Lower leg skin (tissue), 3 donors: Measurements from ENCODE around the gene PCNP.

ENCODE experiments used
- POLR2A ChIP-seq, 2 donors: fragments of 450-650 bp; IDR thresholded peaks; one replicate each; pipeline ENCODE4 v1.6.1; 2016 to 2017; ENCODE audit warnings: antibody characterized with exemption in 2 of 2, mild to moderate bottlenecking in 1 of 2, moderate library complexity in 1 of 2
- TF ChIP-seq, protein P1 (sequence below), 3 donors: fragments of 450-650 bp; IDR thresholded peaks; one replicate each; pipeline ENCODE4 v1.5.1; 2016; ENCODE audit warnings: antibody characterized with exemption in 3 of 3, mild to moderate bottlenecking in 3 of 3, moderate library complexity in 2 of 3

DNA sequence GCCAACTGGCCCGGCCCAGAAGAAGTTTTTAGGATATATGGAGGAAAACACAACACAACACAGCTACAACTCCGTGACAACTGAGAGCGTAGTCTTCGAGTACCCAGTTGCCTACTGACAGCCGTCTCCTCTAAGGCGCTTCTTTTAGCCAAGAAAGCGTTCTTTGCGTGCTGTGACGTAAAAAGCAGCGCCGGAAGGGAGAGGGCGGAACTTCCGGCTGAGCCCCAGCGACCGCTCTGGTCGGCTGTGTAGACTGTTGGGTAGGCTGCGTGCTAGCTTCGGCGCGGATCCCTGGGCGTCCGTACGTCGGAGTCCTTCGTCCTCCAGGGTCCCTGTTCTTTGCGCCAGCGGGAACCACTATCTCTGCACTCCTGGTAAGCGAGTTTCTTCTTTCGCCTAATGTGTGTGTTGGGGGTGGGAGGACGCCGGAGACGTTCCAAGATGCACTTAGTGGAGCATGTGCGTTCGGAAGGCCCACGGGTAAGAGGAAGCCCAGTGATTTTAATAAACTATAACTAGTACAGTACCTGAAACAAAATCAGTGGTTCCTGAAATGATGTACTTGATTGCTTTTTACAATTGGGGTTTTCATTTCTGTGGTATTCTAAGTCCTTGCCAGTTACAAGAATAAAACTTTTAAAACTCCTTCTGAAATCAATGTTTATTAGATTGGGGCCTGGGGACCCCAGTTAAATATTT lies 12.2 kb upstream of the PCNP start, which contains the start of gene TRMT10C:
- TF ChIP-seq, protein P1, sequence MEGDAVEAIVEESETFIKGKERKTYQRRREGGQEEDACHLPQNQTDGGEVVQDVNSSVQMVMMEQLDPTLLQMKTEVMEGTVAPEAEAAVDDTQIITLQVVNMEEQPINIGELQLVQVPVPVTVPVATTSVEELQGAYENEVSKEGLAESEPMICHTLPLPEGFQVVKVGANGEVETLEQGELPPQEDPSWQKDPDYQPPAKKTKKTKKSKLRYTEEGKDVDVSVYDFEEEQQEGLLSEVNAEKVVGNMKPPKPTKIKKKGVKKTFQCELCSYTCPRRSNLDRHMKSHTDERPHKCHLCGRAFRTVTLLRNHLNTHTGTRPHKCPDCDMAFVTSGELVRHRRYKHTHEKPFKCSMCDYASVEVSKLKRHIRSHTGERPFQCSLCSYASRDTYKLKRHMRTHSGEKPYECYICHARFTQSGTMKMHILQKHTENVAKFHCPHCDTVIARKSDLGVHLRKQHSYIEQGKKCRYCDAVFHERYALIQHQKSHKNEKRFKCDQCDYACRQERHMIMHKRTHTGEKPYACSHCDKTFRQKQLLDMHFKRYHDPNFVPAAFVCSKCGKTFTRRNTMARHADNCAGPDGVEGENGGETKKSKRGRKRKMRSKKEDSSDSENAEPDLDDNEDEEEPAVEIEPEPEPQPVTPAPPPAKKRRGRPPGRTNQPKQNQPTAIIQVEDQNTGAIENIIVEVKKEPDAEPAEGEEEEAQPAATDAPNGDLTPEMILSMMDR (IDR thresholded peaks at IDR 0.05) = no peak
- TF ChIP-seq POLR2A (IDR thresholded peaks at IDR 0.05) = no peak
